ENCODE data around the gene MAP4K4.

- TF ChIP-seq POLR2A (IDR thresholded peaks at IDR 0.05; ENCODE audit: low read length) (no peak), GATA1 (IDR thresholded peaks at IDR 0.05; ENCODE audit: low read depth, low read length) (no peak)
These were observed 183.6 kb downstream of the MAP4K4 start for GRCh38 chr2:101881131-101881530.

Measured in erythroblast (primary cell).